ENCODE measurements around the gene SBF1.

- TF ChIP-seq, protein P1, sequence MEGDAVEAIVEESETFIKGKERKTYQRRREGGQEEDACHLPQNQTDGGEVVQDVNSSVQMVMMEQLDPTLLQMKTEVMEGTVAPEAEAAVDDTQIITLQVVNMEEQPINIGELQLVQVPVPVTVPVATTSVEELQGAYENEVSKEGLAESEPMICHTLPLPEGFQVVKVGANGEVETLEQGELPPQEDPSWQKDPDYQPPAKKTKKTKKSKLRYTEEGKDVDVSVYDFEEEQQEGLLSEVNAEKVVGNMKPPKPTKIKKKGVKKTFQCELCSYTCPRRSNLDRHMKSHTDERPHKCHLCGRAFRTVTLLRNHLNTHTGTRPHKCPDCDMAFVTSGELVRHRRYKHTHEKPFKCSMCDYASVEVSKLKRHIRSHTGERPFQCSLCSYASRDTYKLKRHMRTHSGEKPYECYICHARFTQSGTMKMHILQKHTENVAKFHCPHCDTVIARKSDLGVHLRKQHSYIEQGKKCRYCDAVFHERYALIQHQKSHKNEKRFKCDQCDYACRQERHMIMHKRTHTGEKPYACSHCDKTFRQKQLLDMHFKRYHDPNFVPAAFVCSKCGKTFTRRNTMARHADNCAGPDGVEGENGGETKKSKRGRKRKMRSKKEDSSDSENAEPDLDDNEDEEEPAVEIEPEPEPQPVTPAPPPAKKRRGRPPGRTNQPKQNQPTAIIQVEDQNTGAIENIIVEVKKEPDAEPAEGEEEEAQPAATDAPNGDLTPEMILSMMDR (IDR thresholded peaks at IDR 0.05) = no peak
- no peak for TF ChIP-seq POLR2AphosphoS5 (IDR thresholded peaks at IDR 0.05; ENCODE audit: insufficient read depth in 1 of 2, low read depth in 1 of 2)
These were observed 75.8 kb downstream of the SBF1 start for GRCh38 chr22:50398831-50399648.

All from vagina (tissue), 2 donors.